GM18873 (cell line): ENCODE measurements around the gene KIF5B.
"Not testable (repeated sequence)": the region's sequence is repeated elsewhere in the genome, so short reads cannot be mapped to it uniquely, and the experiment has no call there.

ENCODE experiments used
- ATAC-seq: cut with Tn5 transposase; IDR thresholded peaks from one replicate; pipeline ENCODE4 v1.9.1; 2021; ENCODE audit warnings: mild to moderate bottlenecking, moderate library complexity, moderate number of reproducible peaks; ENCODE audit not compliant: unreplicated experiment, low FRiP score

The KIF5B gene

GRCh38 chr10:32061440-32061839, 5.2 kb upstream of the KIF5B start:
- ATAC-seq, result no peak

DNA sequence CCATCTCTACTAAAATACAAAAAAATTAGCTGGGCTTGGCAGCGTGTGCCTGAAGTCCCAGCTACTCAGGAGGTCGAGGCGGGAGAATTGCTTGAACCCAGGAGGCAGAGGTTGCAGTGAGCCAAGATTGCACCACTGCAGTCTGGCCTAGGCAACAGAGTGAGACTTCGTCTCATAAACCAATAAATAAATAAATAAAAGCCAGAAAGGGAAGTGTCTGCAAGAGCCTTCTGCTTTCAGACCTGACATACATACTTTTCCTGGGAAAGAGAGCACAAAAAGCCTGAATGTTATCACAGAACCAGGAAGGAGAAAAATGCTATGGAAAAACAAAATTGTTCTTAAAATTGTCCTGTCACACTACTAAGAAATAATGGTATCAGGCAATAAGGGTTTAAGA, 4.1 kb upstream of the KIF5B start:
- ATAC-seq, result no peak

DNA sequence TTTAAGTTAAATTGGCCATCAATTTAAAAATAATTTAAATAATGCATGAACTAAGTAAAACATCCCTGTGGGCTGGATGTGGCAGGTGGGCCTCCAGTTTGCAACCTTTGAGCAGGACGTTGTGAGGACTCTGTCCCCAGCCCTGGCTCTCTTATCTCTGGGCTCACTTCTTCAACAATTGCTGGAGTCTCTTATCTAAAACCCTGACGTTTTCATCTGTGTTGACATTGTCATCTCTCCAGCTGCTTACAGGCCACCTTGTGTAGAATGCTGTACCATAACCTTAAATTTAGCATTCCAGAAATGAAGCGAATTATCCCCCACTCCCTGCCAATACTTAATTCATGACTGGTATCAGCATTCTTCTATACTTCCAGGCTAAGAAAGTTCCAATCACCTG, 3.2 kb upstream of the KIF5B start:
- ATAC-seq, result no peak

GRCh38 chr10:32057036-32057372, 779 bp upstream of the KIF5B start:
- no peak for ATAC-seq

DNA sequence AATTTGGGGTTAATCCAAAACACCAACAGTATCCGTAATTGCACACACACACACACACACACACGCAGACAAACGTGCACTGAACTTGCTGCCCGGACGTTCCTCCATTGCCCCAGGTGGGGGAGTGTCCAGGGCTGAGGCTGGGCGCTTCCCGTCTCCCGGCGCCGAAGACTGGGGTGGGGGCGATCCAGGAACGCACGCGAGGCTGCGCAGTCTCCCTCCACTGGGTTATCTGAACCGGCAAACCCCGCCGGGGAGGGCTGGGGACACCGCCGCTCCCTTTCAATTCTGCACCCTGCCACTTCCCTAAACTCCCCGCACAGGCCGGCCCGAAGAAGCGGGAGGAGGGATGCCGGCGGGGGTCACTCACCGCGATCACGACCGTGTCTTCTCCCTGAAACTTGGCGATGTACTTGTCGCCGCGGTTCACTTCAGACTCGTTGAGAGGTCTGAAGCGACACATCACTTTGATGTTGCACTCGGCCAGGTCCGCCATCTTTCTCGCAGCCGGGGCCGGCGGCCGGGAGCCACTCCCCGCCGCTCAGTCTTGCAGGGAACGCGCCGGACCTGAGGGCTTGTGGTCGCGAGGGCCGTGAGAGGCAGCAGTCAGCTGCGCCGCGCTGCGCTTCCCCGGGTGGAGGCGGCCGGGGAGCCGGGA, 618 bp downstream of the KIF5B start:
- peak; percentile 42 for ATAC-seq

- no peak for ATAC-seq
These were observed 2.1 kb downstream of the KIF5B start for GRCh38 chr10:32054094-32054493.

DNA sequence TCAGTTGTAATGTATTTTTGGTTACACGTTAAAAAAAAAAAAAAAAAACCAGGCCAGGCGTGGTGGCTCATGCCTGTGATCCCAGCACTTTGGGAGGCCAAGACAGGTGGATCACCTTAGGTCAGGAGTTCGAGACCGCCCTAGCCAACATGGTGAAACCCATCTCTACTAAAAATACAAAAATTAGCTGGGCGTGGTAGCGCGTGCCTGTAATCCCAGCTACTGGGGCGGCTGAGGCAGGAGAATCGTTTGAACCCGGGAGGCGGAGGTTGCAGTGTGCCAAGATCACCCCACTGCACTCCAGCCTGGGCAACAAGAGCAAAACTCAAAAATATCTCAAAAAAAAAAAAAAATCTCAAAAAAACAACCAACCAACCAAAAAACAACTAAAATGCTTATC, 2.8 kb downstream of the KIF5B start:
- ATAC-seq, result not testable (repeated sequence)

DNA sequence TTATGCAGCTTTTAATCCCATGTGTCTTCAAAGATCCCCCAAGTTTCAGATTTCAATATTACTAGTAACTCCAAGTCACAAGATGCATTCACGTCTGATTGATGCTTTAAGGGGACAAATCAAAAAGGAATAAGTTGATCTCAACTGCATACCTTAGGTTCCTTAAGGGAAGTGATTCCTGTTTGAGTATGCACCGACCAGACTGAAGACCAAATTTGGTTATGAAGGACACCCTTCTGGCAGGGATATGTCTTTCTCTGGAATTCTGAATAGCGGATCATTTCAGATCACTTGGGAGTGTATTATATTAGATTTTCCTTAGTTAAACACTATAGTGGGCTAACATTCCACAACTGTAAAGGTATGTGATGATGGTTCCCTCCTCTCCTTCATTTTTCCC, 4.3 kb downstream of the KIF5B start:
- ATAC-seq, result no peak

DNA sequence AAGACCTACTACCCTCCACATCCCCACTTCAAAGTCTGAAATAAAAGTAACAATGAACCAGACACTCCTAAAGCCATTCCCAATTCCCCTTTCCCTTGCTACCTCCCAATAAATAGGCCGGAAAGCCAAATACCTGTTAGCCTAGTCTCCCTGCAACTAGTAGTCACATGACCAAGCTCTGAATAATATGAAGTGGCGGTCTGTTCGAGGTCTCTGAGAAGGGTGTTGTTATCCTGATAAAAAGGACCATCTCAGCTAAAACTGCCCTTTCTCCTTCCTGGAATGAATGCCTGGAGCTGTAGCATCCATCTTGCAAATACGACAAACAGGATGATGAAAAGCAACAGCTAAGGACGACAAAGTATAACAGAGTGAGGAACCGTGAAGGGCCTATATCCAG, 6.0 kb downstream of the KIF5B start:
- ATAC-seq, result no peak

- no peak for ATAC-seq
These were observed 7.1 kb downstream of the KIF5B start for GRCh38 chr10:32049113-32049512.

GRCh38 chr10:32048282-32048681, 7.9 kb downstream of the KIF5B start:
- ATAC-seq, result no peak

GRCh38 chr10:32047881-32048280, 8.3 kb downstream of the KIF5B start:
- no peak for ATAC-seq

DNA sequence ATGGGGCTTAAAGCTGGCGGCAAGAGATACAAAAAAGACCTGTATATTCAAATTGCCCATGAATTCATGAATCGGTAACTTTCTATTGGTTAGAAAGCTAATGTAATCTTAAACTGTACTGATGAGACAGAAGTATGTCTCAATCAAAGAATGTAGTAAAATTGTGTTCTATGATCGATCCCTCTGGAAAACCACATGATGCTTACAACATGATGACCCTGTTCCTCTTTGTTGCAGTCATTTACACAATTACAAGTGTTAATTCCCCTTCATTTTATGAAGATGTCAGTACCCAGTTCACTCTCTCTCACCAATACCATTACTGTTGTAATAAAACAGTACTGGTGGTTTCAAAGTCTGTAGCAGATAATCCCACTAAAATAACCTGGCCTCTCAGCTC, 10.1 kb downstream of the KIF5B start:
- ATAC-seq, result no peak

- ATAC-seq, result not testable (repeated sequence)
These were observed 13.5 kb downstream of the KIF5B start for GRCh38 chr10:32042730-32043129.

- ATAC-seq, result no peak
These were observed 14.8 kb downstream of the KIF5B start for GRCh38 chr10:32041290-32042028.

DNA sequence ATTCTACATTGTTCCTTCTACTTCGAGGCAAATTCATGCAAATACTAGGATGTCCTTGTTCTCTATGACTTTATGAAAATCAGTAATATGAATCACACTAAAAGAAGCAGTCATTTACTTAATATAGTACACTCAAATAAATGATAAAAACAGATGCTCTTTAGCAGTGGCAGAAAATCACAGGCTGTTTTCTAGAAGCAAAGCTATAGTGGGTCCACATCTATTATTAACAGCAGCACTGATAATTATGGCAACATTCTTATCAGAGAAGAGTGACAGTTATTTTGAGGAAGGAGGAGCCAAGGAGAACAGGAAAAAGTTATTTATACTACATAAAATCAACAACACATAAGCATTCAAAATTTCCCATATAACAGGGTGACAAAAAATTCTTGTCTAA, 16.5 kb downstream of the KIF5B start:
- no peak for ATAC-seq

DNA sequence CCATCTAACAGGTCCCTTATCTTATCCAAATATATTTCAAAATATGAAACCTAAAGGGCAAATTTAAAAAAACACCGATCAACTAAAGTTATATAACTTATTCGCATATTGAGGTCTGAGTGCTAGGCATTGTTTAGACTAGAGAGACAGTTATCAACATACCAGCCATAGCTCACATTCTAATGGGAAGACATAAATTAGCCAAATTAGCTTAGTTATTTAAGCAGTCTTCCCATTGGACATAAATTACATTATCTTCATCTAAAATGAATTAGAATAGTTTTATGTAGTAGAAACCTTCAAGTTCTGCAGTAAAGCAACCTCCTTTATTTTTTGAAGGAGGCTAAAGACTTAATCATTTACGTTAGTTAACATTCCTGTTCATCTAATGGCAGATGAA, 17.4 kb downstream of the KIF5B start:
- ATAC-seq, result no peak

DNA sequence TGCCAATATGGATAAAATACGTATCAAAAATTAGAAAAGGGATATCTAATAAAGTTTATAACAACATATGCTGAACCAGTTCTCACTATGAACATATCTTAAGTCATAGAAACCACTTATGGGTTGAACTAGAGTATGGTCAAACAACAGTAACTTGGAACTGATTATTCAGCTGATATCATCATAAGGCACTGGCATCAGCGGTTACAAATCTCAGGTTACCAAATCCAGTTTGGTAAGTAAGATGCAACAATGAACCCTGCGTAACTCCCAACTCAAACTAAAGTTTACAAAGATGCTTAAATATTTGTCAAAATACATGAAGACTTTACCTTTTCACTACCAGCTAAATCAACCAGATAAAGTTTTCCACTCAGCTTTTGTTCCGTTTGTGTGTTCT, 19.3 kb downstream of the KIF5B start:
- ATAC-seq, result no peak

GRCh38 chr10:32035038-32035437, 21.2 kb downstream of the KIF5B start:
- no peak for ATAC-seq

DNA sequence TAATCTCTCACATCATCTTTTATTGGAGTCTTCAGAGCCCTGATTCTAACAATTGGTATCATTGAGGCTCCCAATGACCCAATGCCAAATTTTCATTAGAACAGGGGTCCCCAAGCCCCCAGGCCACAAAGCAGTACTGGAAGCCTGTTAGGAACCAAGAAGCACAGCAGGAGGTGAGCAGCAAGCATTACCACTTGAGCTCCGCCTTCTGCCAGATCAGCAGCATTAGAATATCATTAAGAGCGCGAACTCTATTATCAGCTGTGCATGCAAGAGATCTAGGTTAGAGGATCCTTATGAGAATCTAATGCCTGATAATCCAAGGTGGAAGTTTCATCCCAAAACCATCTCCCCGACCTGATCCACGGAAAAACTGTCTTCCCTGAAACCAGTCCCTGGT, 23.1 kb downstream of the KIF5B start:
- ATAC-seq, result no peak

DNA sequence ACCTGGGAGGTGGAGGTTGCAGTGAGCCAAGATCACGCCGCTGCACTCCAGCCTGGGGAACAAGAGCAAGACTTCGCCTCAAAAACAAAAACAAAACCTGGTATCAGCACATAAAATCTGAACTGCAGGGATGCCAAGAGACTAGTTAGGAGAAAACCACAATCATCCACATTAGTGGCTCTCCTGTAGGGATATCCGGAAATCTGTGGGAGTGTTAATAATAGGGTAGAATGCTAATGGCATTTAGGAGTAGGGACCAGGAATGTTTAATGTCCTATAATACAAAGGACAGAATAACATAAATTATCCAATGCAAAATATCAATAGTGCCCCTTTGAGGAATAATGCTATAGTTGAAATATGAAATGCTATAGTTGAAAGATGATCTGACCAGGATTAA, 24.3 kb downstream of the KIF5B start:
- ATAC-seq, result no peak

GRCh38 chr10:32031424-32031823, 24.8 kb downstream of the KIF5B start:
- ATAC-seq, result no peak
